Measurements from ENCODE around the gene PRC1. TPM values are rescaled to one million over a fixed set of nuclear protein-coding genes. Genes with fewer than 3 reads are reported as not detected.

The PRC1 gene
- polyA plus RNA-seq, 1 donor from 2014 or later, result 18.2 TPM

- H3K9me2 ChIP-seq (ENCODE audit: insufficient read depth, low read length), result no peaks in the 10 kb centered on the region
- no peak overlapping the region for H3K4me2 ChIP-seq (ENCODE audit: low read length)
- H3K4me3 ChIP-seq (ENCODE audit: low read length), result peak overlapping the region; percentile 87
- H3F3A ChIP-seq (ENCODE audit: insufficient read depth, low read length, poor library complexity, severe bottlenecking), result no peaks in the 10 kb centered on the region
- H4K20me1 ChIP-seq (ENCODE audit: insufficient read depth), result no peaks in the 10 kb centered on the region
- H3K27ac ChIP-seq (ENCODE audit: low read length), result no peak overlapping the region
- no peak overlapping the region for H2AFZ ChIP-seq (ENCODE audit: low read depth, low read length)
- H3K9ac ChIP-seq (ENCODE audit: low read length), result no peak overlapping the region
- H3K36me3 ChIP-seq (ENCODE audit: insufficient read depth, low read length), result no peaks in the 10 kb centered on the region
- no peak for TF ChIP-seq REST (IDR thresholded peaks at IDR 0.05; ENCODE audit: borderline replicate concordance)
- TF ChIP-seq POLR2AphosphoS5 (IDR thresholded peaks at IDR 0.05), result no peak
- no peak for TF ChIP-seq EP300 (conservative IDR thresholded peaks at IDR 0.05; ENCODE audit: poor library complexity, severe bottlenecking)
- TF ChIP-seq CTCF (IDR thresholded peaks at IDR 0.05; ENCODE audit: poor library complexity, severe bottlenecking), result no peak
- TF ChIP-seq RAD21 (conservative IDR thresholded peaks at IDR 0.05), result no peak
- TF ChIP-seq EZH2 (IDR thresholded peaks at IDR 0.05; ENCODE audit: borderline replicate concordance, insufficient read depth, low read length, poor library complexity, severe bottlenecking), result no peak
- TF ChIP-seq SMC3 (conservative IDR thresholded peaks at IDR 0.05; ENCODE audit: poor library complexity), result no peak
- no peak for TF ChIP-seq TAF1 (IDR thresholded peaks at IDR 0.05; ENCODE audit: low read depth)
- TF ChIP-seq MXI1 (conservative IDR thresholded peaks at IDR 0.05; ENCODE audit: poor library complexity, severe bottlenecking), result no peak
- peaks cover 15% of the 10 kb centered on the region for H3K27me3 ChIP-seq (ENCODE audit: insufficient read depth, low read depth, low read length)
- H3K79me2 ChIP-seq (replicated peaks; ENCODE audit: insufficient read depth, low read length), result no peaks in the 10 kb centered on the region
- H3K9me3 ChIP-seq (ENCODE audit: low read length), result no peaks in the 10 kb centered on the region
Measured at GRCh38 chr15:90955624-90956273, 38.6 kb downstream of the PRC1 start.

- H2AFZ ChIP-seq (ENCODE audit: low read depth, low read length), result peak within 1 kb of the TSS; percentile 40
- H3K4me2 ChIP-seq (ENCODE audit: low read length), result no peak within 1 kb of the TSS
- no peaks in the 10 kb centered on the region for H3F3A ChIP-seq (ENCODE audit: insufficient read depth, low read length, poor library complexity, severe bottlenecking)
- peak; percentile 17 for TF ChIP-seq POLR2AphosphoS5 (IDR thresholded peaks at IDR 0.05)
- no peak for TF ChIP-seq RAD21 (conservative IDR thresholded peaks at IDR 0.05)
- TF ChIP-seq REST (IDR thresholded peaks at IDR 0.05; ENCODE audit: borderline replicate concordance), result no peak
- no peak for TF ChIP-seq EP300 (conservative IDR thresholded peaks at IDR 0.05; ENCODE audit: poor library complexity, severe bottlenecking)
- TF ChIP-seq MXI1 (conservative IDR thresholded peaks at IDR 0.05; ENCODE audit: poor library complexity, severe bottlenecking), result peak; percentile 91
- TF ChIP-seq CTCF (IDR thresholded peaks at IDR 0.05; ENCODE audit: poor library complexity, severe bottlenecking), result peak; percentile 16
- no peaks in the 10 kb centered on the region for H3K9me2 ChIP-seq (ENCODE audit: insufficient read depth, low read length)
- no peaks in the 10 kb centered on the region for H3K79me2 ChIP-seq (replicated peaks; ENCODE audit: insufficient read depth, low read length)
- H3K27me3 ChIP-seq (ENCODE audit: insufficient read depth, low read depth, low read length), result peaks cover 15% of the 10 kb centered on the region
- no peaks in the 10 kb centered on the region for H3K36me3 ChIP-seq (ENCODE audit: insufficient read depth, low read length)
- H3K4me3 ChIP-seq (ENCODE audit: low read length), result peak within 1 kb of the TSS; percentile 87
- no peaks in the 10 kb centered on the region for H4K20me1 ChIP-seq (ENCODE audit: insufficient read depth)
- peak within 1 kb of the TSS; percentile 52 for H3K9ac ChIP-seq (ENCODE audit: low read length)
- no peak within 1 kb of the TSS for H3K27ac ChIP-seq (ENCODE audit: low read length)
- no peaks in the 10 kb centered on the region for H3K9me3 ChIP-seq (ENCODE audit: low read length)
Measured at GRCh38 chr15:90954712-90955623, 39.4 kb downstream of the PRC1 start, which contains the start of gene RCCD1. Gene RCCD1, plus strand, starts transcription at chr15:90954884. Its CDS starts 1,851 bp downstream, at chr15:90956735.

Measured in neural cell (in vitro differentiated cells).